ENCODE data around the gene ASIC5.

ASIC5 gene

GRCh38 chr4:155795991-155796390 is 70.1 kb downstream of the ASIC5 start:
- no peak overlapping the region for H3K9ac ChIP-seq (ENCODE audit: low read depth, low read length)
- no peaks in the 10 kb centered on the region for H3K9me3 ChIP-seq (ENCODE audit: control insufficient read depth, insufficient read depth, low read length)
- H3K27me3 ChIP-seq (ENCODE audit: control insufficient read depth, insufficient read depth, low read length) = no peaks in the 10 kb centered on the region
- H3K4me3 ChIP-seq (ENCODE audit: low read depth, low read length) = no peak overlapping the region
- H3K36me3 ChIP-seq (ENCODE audit: control insufficient read depth, insufficient read depth, low read length) = no peaks in the 10 kb centered on the region
- H3K4me1 ChIP-seq (ENCODE audit: control insufficient read depth, insufficient read depth, low read length) = no peaks in the 10 kb centered on the region

GRCh38 chr4:155794589-155795236 is 71.4 kb downstream of the ASIC5 start:
- no peaks in the 10 kb centered on the region for H3K36me3 ChIP-seq (ENCODE audit: control insufficient read depth, insufficient read depth, low read length)
- no peaks in the 10 kb centered on the region for H3K27me3 ChIP-seq (ENCODE audit: control insufficient read depth, insufficient read depth, low read length)
- no peak overlapping the region for H3K4me3 ChIP-seq (ENCODE audit: low read depth, low read length)
- H3K4me1 ChIP-seq (ENCODE audit: control insufficient read depth, insufficient read depth, low read length) = no peaks in the 10 kb centered on the region
- no peak overlapping the region for H3K9ac ChIP-seq (ENCODE audit: low read depth, low read length)
- no peaks in the 10 kb centered on the region for H3K9me3 ChIP-seq (ENCODE audit: control insufficient read depth, insufficient read depth, low read length)

DNA sequence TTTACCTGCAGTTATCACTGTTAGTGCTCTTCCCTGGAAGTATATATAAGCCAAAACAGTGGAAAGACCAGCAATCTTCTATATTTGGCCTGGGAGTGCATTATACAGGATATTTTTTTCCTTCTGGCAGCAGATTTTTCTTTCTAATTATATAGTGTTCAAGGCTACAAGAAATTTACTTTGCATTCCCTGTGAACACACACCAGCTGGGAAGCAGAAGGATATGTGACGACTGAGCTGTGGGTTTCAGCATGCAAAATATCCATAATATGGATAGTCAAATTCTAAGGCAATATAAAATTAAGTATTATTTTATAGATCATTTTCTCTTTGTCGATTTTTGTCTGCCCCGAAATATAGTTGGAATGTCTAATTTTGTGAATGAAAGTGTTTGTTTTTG is 76.1 kb downstream of the ASIC5 start:
- no peaks in the 10 kb centered on the region for H3K9me3 ChIP-seq (ENCODE audit: control insufficient read depth, insufficient read depth, low read length)
- H3K36me3 ChIP-seq (ENCODE audit: control insufficient read depth, insufficient read depth, low read length) = no peaks in the 10 kb centered on the region
- H3K27me3 ChIP-seq (ENCODE audit: control insufficient read depth, insufficient read depth, low read length) = no peaks in the 10 kb centered on the region
- no peak overlapping the region for H3K4me3 ChIP-seq (ENCODE audit: low read depth, low read length)
- H3K9ac ChIP-seq (ENCODE audit: low read depth, low read length) = no peak overlapping the region
- no peaks in the 10 kb centered on the region for H3K4me1 ChIP-seq (ENCODE audit: control insufficient read depth, insufficient read depth, low read length)

DNA sequence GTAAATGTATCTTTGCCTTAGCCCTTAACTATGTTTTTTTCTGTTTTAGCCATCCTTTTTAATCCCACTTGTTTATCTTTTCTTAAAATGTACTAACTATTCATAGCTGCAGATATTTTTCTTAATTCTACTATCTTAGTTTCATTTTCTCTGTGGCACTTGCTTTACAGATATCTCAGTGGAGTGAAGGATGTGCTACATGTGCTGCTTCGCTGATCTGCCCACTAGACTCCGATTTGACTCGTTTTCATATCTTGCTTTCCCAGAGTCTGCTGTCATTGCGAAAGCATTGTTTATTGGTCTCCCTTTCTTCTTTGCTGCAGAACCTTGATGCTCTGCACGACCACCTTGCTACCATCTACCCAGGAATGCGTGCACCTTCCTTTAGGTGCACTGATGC is 76.7 kb downstream of the ASIC5 start:
- Histone ChIP-seq H3K27me3 (ENCODE audit: control insufficient read depth, insufficient read depth, low read length) (no peaks in the 10 kb centered on the region), H3K4me3 (ENCODE audit: low read depth, low read length) (no peak overlapping the region), H3K9me3 (ENCODE audit: control insufficient read depth, insufficient read depth, low read length) (no peaks in the 10 kb centered on the region), H3K4me1 (ENCODE audit: control insufficient read depth, insufficient read depth, low read length) (no peaks in the 10 kb centered on the region), H3K9ac (ENCODE audit: low read depth, low read length) (no peak overlapping the region), H3K36me3 (ENCODE audit: control insufficient read depth, insufficient read depth, low read length) (no peaks in the 10 kb centered on the region)

DNA sequence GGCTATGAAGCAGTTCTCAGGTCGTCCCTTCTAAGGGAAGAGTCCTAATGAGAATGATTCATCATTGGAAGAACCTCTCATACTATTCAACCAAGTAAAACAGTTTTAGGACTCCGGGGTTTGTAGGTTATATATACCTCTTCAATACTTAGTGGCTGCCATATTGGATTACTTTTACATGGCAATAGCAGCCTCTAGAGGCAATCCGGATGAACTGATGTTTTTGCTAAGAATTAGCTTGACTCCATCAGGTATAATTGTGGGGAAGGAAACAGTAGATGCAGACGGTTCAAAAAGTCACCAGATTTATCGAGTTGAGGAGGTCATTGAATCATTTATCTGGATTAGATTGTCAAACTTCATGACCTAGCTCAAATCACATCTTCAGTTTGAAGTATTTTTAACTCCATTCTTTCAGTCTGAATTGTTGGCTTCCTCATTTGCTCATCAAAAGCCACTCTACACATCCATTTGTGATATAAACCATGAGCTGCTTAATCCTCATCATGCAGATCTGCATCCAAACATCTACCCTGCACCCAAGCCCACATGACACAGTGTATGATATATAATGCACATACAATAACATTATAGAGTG is 78.9 kb downstream of the ASIC5 start:
- no peak overlapping the region for H3K4me3 ChIP-seq (ENCODE audit: low read depth, low read length)
- no peaks in the 10 kb centered on the region for H3K36me3 ChIP-seq (ENCODE audit: control insufficient read depth, insufficient read depth, low read length)
- no peaks in the 10 kb centered on the region for H3K9me3 ChIP-seq (ENCODE audit: control insufficient read depth, insufficient read depth, low read length)
- H3K27me3 ChIP-seq (ENCODE audit: control insufficient read depth, insufficient read depth, low read length) = no peaks in the 10 kb centered on the region
- H3K4me1 ChIP-seq (ENCODE audit: control insufficient read depth, insufficient read depth, low read length) = no peaks in the 10 kb centered on the region
- H3K9ac ChIP-seq (ENCODE audit: low read depth, low read length) = no peak overlapping the region

- Histone ChIP-seq H3K9ac (ENCODE audit: low read depth, low read length) (no peak overlapping the region), H3K27me3 (ENCODE audit: control insufficient read depth, insufficient read depth, low read length) (no peaks in the 10 kb centered on the region), H3K4me3 (ENCODE audit: low read depth, low read length) (no peak overlapping the region), H3K9me3 (ENCODE audit: control insufficient read depth, insufficient read depth, low read length) (no peaks in the 10 kb centered on the region), H3K36me3 (ENCODE audit: control insufficient read depth, insufficient read depth, low read length) (no peaks in the 10 kb centered on the region), H3K4me1 (ENCODE audit: control insufficient read depth, insufficient read depth, low read length) (peaks cover 2% of the 10 kb centered on the region)
These were observed 80.2 kb downstream of the ASIC5 start for GRCh38 chr4:155785828-155786227.

DNA sequence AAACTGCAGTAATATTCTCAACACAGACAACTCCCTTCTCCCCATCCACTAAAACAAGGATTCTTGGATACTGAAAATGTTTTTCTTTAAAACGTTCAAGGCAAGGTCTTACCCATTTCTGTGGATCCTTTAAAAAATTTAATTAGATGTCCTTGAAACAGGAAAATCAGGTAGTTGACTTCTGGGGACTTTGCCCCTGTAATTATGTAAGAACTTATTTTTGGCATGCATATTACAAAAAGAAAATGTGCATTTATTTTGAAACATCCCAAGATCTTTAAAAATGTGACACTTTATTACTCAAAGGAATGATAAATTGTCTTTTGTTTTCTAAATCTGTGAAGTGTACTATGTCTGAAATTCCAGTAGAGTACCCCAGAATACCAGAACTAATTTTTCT is 81.4 kb downstream of the ASIC5 start:
- Histone ChIP-seq H3K9me3 (ENCODE audit: control insufficient read depth, insufficient read depth, low read length) (no peaks in the 10 kb centered on the region), H3K36me3 (ENCODE audit: control insufficient read depth, insufficient read depth, low read length) (no peaks in the 10 kb centered on the region), H3K9ac (ENCODE audit: low read depth, low read length) (no peak overlapping the region), H3K4me3 (ENCODE audit: low read depth, low read length) (no peak overlapping the region), H3K4me1 (ENCODE audit: control insufficient read depth, insufficient read depth, low read length) (peaks cover 2% of the 10 kb centered on the region), H3K27me3 (ENCODE audit: control insufficient read depth, insufficient read depth, low read length) (no peaks in the 10 kb centered on the region)

DNA sequence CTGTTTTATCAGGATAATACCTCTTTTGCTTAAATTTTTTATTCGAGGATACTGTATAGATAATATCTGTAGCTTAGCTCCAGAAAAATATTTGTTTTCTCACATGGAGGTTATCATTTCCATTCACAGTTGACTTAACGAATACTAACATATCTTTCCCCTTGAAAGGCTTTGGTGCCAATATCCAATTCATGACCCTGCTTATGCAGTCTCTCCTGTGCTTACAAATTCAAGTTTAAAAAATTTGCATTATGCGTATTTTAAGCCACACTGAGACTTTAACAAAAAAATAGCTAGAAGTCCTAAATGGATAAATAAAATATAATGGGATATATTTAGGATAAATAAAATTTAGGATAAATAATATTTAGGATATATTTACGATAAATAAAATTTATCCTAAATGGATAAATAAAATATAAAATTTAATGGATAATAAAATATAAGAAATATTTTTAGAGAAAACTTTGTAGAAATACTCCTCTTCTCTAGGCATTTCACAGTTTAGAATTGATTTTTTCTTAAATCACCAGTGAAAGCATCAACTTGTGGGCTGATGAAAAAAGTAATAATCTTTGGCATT is 84.7 kb downstream of the ASIC5 start:
- Histone ChIP-seq H3K36me3 (ENCODE audit: control insufficient read depth, insufficient read depth, low read length) (no peaks in the 10 kb centered on the region), H3K9ac (ENCODE audit: low read depth, low read length) (no peak overlapping the region), H3K4me1 (ENCODE audit: control insufficient read depth, insufficient read depth, low read length) (peaks cover 9% of the 10 kb centered on the region), H3K4me3 (ENCODE audit: low read depth, low read length) (no peak overlapping the region), H3K9me3 (ENCODE audit: control insufficient read depth, insufficient read depth, low read length) (no peaks in the 10 kb centered on the region), H3K27me3 (ENCODE audit: control insufficient read depth, insufficient read depth, low read length) (no peaks in the 10 kb centered on the region)

- H3K4me1 ChIP-seq (ENCODE audit: control insufficient read depth, insufficient read depth, low read length) = peaks cover 9% of the 10 kb centered on the region
- H3K27me3 ChIP-seq (ENCODE audit: control insufficient read depth, insufficient read depth, low read length) = no peaks in the 10 kb centered on the region
- H3K9me3 ChIP-seq (ENCODE audit: control insufficient read depth, insufficient read depth, low read length) = no peaks in the 10 kb centered on the region
- no peak overlapping the region for H3K9ac ChIP-seq (ENCODE audit: low read depth, low read length)
- no peaks in the 10 kb centered on the region for H3K36me3 ChIP-seq (ENCODE audit: control insufficient read depth, insufficient read depth, low read length)
- H3K4me3 ChIP-seq (ENCODE audit: low read depth, low read length) = no peak overlapping the region
These were observed 85.3 kb downstream of the ASIC5 start for GRCh38 chr4:155780775-155781174.

Measured in iPS-15b (cell line).